Activated effector memory CD4-positive, alpha-beta T cell treated with anti-CD3 and anti-CD28 coated beads, Interleukin-2, amount 50 U/mL, for 16 hours (primary cell): ENCODE results near the gene LINC01488.

Experiments
- DNase-seq: peaks from one replicate; pipeline ENCODE4 v3.0.0-alpha.2; 2020

LINC01488 gene

DNA sequence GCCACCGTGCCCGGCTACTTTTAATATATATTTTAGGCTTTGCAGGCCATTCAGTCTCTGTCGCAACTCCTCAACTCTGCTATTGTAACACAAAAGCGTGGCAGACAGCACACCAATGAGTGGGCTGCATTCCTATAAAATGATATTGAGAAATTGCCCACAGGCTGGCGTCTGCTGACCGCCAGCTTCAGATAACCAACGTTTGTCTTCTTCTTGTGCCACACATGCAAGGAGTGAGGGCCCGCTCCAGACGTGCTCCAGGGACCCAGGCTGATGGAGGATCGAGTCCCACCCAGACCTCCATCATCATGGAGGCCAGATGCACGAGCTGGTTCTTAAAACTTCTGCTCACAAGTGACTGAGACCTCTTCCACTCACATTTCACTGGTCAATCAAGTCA lies 35.4 kb upstream of the LINC01488 start:
- DNase-seq, result no peak

DNA sequence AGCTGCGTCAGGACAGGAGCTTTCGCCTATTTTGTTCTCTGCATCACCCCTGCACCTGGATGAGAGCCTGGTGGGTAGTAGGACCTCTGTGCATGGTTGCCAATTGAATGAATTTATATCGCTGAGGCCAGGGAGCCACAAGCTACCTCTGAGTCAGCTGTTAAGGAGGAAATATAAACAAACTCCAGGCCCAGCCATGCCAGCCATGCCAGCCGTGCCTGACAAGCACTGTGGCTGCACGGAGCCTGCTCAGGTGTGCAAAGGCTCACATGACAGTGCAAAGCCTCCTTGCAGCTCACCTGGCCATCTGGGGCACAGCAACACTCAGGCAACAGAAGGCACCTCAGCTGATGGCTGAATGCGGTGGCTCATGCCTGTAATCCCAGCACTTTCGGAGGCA lies 33.7 kb upstream of the LINC01488 start:
- no peak for DNase-seq

GRCh38 chr11:69448471-69449284 lies 32.8 kb upstream of the LINC01488 start:
- no peak for DNase-seq

- no peak for DNase-seq
Measured at GRCh38 chr11:69449320-69450063, 32.0 kb upstream of the LINC01488 start.

DNA sequence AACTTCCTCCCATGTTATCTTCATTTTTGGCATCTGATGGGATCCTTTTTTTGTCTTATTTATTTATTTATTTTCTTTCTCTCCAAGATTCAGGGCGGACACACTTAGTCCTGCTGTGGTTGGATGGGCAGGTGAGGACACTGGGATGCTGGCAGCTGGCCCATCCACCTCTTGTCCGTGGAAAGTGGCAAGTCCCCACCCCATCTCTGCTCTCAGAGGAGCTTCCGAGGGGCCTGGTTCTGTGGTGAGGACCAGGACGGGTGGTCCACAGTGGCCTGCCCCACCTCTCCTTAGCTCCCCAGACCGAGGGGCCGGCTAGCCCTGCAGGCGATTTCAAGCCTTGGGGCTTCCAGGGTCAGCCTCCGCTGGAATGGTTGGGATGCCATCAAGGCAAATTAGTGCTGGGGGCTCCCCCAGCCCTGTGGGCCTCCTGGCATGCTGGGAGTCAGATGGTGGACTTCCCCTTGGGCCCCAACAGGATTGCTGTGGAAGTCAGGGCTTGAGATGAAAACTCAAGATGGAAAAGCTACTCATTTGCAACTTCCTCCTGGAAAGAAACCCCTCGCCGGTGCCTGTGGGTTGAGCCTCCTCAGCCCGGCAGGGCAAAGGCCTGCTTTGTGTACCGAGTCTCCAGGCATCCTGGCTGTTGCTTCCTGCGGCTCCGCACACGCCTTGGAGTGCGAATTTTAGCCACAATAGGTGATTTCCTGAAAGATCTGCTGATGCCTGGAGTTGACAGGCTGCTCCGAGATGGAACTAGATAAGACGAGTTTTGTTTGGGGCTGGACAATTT lies 31.2 kb upstream of the LINC01488 start:
- no peak for DNase-seq

GRCh38 chr11:69450857-69451220 lies 30.6 kb upstream of the LINC01488 start:
- DNase-seq, result no peak

DNA sequence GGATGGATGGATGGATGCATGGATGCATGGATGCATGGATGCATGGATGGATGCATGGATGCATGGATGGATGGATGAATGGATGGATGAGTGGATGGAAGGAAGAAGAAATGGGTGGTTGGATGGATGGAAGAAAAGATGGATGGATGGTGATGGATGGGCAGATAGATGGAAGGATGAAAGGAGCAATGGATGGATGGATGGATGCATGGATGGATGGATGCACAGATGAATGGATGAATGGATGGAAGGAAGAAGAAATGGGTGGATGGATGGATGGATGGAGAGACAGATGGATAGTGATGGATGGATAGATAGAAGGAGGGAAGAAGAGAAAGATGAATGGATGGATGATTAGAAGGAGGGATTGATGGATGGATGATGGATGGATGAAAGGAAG lies 30.2 kb upstream of the LINC01488 start:
- DNase-seq, result no peak

GRCh38 chr11:69452206-69452987 lies 29.1 kb upstream of the LINC01488 start:
- DNase-seq, result no peak

GRCh38 chr11:69453151-69453550 lies 28.3 kb upstream of the LINC01488 start:
- DNase-seq, result no peak

GRCh38 chr11:69454018-69454417 lies 27.4 kb upstream of the LINC01488 start:
- DNase-seq, result no peak

GRCh38 chr11:69455969-69456368 lies 25.5 kb upstream of the LINC01488 start:
- no peak for DNase-seq

DNA sequence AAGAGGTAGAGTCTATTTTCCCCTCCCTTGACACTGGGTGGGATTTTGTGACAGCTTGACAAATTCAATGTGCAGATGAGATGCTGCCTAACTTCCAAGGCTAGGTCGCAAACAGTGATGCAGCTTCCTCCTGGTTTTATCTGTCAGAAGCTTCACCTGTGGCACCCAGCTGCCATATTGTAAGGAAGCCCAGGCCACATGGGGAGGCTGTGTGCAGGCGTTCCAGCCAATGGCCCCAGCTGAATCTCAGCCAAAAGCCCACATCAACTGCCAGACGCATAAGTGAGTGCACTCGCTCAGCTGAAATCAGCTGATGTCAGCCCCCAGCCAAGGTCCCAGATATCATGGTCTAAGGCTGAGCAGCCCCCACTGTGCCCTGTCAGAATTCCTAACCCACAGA lies 24.8 kb upstream of the LINC01488 start:
- DNase-seq, result no peak

DNA sequence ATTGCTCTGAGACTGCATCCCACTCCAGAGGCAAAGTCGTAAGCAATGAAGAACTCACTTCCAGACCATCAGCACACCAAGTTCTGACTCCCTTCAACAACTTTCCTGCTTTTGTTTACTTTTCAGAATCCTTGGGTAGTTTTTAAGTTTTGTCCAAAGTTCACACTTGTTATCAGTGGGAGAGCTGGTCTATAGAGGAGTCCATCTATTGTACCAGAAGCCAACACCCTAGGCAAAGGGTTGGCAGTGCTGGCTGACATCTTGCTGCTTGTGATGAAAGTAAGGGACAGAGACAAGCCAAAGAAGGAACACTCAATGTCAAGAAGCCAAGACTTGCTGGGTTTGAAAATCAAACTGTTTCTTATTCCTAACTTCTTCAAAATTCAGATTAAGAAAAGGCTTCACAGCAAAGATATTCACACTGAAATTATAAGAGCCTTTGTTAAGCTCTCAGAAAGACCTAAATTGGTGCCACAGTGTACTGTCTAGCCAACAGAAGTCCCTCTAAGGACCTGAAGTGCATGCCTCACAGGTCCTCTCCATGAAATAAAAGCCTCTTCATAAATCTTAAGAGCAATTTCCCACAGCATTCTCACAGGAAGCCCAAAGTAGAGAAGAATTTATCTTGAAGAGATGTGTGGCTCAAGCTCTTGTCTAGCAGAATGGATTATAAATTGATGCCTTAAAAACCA lies 21.5 kb upstream of the LINC01488 start:
- DNase-seq, result no peak

- DNase-seq, result no peak
Measured at GRCh38 chr11:69460540-69461257, 20.8 kb upstream of the LINC01488 start.

GRCh38 chr11:69461272-69461962 lies 20.0 kb upstream of the LINC01488 start:
- DNase-seq, result no peak

DNA sequence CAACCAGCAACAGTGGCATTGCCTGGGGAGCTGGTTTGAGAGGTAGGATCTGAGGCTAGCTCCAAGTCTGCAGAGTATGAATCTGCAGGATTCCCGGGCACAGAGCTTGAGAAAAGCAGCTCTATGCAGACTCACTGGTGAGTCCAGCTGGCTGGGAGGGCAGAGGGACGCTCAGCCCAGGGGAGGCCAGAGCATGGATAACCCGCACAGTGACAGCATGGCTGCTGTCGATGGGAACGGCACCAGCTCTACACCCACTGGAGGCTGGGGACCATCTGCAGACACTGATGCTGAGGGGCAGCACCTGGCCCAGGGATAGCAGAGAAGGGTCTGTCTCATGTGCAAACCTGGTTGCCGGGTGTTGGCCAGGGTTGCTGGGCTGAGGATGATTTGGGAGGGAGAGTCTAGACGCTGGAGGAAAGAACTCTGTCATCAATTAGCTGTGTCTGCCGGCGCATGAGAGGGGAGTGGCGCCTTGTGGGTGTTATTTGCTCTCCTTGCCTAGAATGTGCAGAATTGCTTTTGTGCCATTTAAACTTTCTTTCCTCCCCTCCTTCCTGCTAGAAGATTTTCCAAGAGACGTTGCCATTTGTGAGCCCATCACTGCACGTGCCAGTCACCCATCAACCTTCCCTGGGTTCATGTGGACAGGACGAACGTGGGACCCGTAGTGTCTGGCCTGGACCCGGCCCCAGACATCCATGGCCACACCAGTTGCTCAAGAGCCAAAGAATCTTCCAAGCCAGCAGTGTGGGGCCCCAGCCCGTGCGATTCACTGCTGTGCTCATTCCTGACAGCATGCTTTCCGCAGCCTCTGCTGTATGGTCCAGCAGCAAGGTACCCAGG lies 19.1 kb upstream of the LINC01488 start:
- no peak for DNase-seq

DNA sequence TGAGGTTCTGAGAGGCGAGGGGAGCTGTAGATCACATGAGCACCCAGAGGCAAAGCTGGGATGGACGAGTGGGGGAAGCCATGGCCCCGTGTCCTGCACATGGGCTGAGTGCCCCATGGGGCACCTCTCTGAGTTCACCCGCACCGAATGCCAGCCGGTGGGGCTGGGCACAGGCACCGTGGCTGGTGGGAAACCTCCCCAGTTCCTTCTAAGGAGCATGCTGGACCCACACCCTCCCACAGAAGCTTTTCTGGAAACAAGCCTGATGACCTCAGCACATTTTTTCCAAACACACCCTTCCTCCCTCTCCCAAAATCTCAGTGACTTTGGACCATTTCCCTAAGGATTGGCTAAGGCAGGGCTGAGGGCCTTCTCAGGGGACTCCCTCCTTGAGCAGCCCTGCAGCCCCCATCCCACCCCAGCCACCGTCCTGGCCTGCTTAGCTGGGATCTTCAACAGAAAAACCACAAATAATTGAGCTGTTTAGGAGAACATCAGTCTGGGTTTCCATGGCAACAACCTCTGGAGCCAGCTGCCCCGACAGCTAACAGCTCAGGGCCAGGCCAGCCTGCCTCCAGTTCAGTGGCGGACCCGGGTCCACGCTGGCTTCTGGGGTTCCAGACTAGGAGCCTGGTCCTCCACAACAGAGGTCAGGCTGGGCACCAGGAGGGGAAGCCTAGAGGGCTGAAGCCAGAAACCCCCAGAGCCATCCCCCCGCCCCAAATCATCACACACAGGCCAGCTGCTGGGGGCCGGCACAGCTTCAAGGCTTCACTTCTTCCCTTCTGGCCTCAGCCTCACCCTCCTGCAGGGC lies 18.1 kb upstream of the LINC01488 start:
- no peak for DNase-seq

GRCh38 chr11:69463995-69464960 lies 17.2 kb upstream of the LINC01488 start:
- DNase-seq, result no peak
